ENCODE measurements around the gene SS18L1. TPM values are rescaled to one million over a fixed set of nuclear protein-coding genes. Genes with fewer than 3 reads are reported as not detected.

SS18L1 gene
- total RNA-seq, 1 experiment from 2014 or later: 29.0 TPM

DNA sequence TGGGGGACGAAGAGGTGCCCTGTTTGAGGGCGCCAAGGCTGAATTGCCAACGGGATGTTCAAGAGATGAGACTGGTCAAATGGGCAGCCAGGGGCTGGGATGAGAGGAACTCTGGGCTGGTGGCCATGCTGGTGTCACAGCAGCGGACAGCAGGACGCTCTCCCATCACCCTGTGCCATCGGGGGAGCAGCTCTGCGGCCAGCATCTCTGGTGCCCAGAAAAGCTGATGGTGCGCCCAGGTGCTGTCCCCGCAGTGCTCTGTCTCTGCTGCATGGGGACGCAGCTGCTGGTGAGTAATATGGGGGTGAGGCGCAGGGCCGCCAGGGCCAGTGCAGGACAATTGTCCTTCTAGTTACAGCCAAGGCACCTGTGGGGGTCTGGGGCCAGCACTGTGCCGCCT, 81.5 kb downstream of the SS18L1 start:
- intact Hi-C loops (cut with micrococcal nuclease; ENCODE audit: unreplicated experiment): no loop called here
- ChIA-PET CTCF (no interaction called here), POLR2A (ENCODE audit: unreplicated experiment) (no interaction called here)
- no peak overlapping the region for H2AFZ ChIP-seq
- H3K27me3 ChIP-seq (ENCODE audit: insufficient read depth, low read depth): peaks cover 71% of the 10 kb centered on the region
- TF ChIP-seq, protein P1, sequence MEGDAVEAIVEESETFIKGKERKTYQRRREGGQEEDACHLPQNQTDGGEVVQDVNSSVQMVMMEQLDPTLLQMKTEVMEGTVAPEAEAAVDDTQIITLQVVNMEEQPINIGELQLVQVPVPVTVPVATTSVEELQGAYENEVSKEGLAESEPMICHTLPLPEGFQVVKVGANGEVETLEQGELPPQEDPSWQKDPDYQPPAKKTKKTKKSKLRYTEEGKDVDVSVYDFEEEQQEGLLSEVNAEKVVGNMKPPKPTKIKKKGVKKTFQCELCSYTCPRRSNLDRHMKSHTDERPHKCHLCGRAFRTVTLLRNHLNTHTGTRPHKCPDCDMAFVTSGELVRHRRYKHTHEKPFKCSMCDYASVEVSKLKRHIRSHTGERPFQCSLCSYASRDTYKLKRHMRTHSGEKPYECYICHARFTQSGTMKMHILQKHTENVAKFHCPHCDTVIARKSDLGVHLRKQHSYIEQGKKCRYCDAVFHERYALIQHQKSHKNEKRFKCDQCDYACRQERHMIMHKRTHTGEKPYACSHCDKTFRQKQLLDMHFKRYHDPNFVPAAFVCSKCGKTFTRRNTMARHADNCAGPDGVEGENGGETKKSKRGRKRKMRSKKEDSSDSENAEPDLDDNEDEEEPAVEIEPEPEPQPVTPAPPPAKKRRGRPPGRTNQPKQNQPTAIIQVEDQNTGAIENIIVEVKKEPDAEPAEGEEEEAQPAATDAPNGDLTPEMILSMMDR (conservative IDR thresholded peaks at IDR 0.05): no peak
- TF ChIP-seq EZH2 (IDR thresholded peaks at IDR 0.05; ENCODE audit: low read depth): no peak
- H3K79me2 ChIP-seq (ENCODE audit: low read depth): no peaks in the 10 kb centered on the region
- H4K20me1 ChIP-seq (ENCODE audit: insufficient read depth): 0 out of 2 replicates have a peak, but pooled peaks cover 4% of the 10 kb centered on the region
- H3K4me3 ChIP-seq: no peak overlapping the region
- H3K27ac ChIP-seq: no peak overlapping the region
- H3F3A ChIP-seq (ENCODE audit: insufficient read depth, low read depth): peaks cover 16% of the 10 kb centered on the region; the same call in 1 of the 2 replicates
- no TSS peak for BruUV-seq (replicated peaks)
- H3K9me3 ChIP-seq (ENCODE audit: insufficient read depth, low read depth): no peaks in the 10 kb centered on the region
- no peak for DNase-seq
- H3K4me1 ChIP-seq (replicated peaks; ENCODE audit: insufficient read depth): no peaks in the 10 kb centered on the region
- H3K36me3 ChIP-seq (ENCODE audit: low read depth): no peaks in the 10 kb centered on the region
- no peaks in the 10 kb centered on the region for H3K9me2 ChIP-seq (ENCODE audit: insufficient read depth)
- H3K4me2 ChIP-seq: no peak overlapping the region

DNA sequence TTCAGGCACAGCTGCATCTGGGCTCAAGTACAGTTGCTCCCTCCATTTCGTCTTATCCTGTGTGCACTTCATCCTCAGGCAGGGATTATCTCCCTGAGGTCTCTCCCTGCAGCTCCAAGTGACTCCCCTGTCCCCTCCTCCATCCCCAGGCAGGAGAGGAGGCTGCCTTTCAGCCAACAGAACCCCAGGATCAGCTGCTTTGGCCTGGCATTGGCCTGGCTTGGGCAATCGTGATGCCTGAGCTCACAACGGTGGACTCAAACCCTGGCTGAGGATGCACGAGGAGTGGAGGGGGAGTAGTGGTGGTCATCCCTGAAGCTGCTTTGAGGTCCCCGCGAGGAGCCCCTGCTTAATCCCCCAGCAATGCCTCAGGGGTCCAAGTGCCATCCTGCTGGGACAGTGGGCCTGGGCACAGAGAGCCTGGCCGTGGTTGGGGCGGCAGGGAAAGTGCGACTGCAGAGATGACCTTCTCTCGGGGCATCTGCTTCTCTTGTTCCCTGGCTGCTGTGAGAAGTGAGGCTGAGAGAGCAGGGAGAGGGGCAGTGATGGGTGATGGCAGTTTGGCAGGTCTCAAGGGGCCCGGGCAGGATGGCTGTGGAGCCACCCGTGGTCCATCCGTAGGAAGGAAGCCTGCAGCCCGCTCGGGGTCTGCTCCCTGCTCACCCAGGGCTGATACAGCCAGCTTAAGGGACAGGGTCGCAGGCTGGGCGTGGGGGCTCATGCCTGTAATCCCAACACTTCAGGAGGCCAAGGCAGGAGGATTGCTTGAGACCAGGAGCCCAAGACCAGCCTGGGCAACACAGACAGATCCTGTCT, 82.5 kb downstream of the SS18L1 start:
- Histone ChIP-seq H3K4me2 (no peak overlapping the region), H3K9me2 (ENCODE audit: insufficient read depth) (no peaks in the 10 kb centered on the region), H3K36me3 (ENCODE audit: low read depth) (no peaks in the 10 kb centered on the region), H3K79me2 (ENCODE audit: low read depth) (no peaks in the 10 kb centered on the region), H4K20me1 (ENCODE audit: insufficient read depth) (0 out of 2 replicates have a peak, but pooled peaks cover 4% of the 10 kb centered on the region), H3K27me3 (ENCODE audit: insufficient read depth, low read depth) (peaks cover 63% of the 10 kb centered on the region), H3K9me3 (ENCODE audit: insufficient read depth, low read depth) (no peaks in the 10 kb centered on the region), H3K4me3 (no peak overlapping the region), H3K27ac (no peak overlapping the region), H3K4me1 (replicated peaks; ENCODE audit: insufficient read depth) (no peaks in the 10 kb centered on the region), H2AFZ (no peak overlapping the region), H3F3A (ENCODE audit: insufficient read depth, low read depth) (peaks cover 19% of the 10 kb centered on the region; the same call in 1 of the 2 replicates)
- DNase-seq: no peak
- no peak for TF ChIP-seq EZH2 (IDR thresholded peaks at IDR 0.05; ENCODE audit: low read depth)
- TF ChIP-seq, protein P1 (conservative IDR thresholded peaks at IDR 0.05): no peak
- POLR2A ChIA-PET (ENCODE audit: unreplicated experiment): no interaction called here
- CTCF ChIA-PET: interaction anchor here (0.6 kb wide), 2 partner anchors 32 to 38 kb away, joined by 4 read pairs; no protein-coding TSS in a partner anchor
- intact Hi-C loops (cut with micrococcal nuclease; ENCODE audit: unreplicated experiment): no loop called here
- BruUV-seq (replicated peaks): no TSS peak

DNA sequence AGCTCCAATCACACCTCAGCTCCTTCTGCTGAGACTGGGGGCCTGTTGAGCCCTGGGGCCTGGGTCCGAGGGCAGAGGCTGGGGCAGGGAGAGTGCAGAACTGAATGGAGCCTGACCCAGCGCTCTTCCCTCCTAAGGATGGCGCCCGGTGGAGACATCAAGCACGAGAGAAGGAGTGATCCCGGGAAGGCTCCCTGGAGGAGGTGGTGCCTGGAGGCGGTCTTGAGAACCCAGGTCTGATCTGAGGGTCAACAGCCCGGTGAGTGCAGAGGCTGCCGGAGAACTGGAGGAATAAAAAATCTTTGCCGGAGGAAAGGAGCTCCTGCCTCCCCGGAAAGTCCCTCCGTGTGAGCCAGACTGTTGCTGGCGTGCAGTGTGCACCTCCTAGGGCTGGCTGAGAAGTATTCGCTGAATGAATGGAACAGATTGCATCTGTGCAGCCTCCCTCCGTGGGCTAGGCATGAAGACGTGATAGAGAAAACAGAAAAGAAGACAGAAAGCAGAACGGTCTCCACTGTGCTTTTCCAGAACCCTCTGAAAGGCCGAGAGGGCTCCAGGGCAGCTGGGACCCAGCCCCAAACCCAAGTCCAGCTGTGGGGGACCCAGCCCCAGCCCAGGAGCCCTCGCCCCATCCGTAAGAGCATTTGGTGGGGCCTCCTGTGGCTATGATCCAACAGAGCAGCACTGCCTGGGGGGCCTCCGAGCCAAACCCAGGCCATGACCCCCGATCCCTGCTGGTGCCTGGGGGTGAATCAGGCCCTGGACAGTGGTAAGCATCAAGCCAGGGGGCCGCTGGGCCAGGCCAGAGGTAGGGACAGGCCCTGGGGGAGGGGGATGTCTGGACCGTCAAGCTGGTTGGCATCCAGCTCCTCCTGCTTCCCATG, 83.4 kb downstream of the SS18L1 start:
- no TSS peak for BruUV-seq (replicated peaks)
- Histone ChIP-seq H3K4me1 (replicated peaks; ENCODE audit: insufficient read depth) (peaks cover 4% of the 10 kb centered on the region), H3K27ac (no peak overlapping the region), H3F3A (ENCODE audit: insufficient read depth, low read depth) (peaks cover 14% of the 10 kb centered on the region; the same call in 1 of the 2 replicates), H3K4me3 (no peak overlapping the region), H3K79me2 (ENCODE audit: low read depth) (no peaks in the 10 kb centered on the region), H3K27me3 (ENCODE audit: insufficient read depth, low read depth) (peaks cover 54% of the 10 kb centered on the region), H2AFZ (no peak overlapping the region), H4K20me1 (ENCODE audit: insufficient read depth) (no peaks in the 10 kb centered on the region), H3K4me2 (no peak overlapping the region), H3K9me3 (ENCODE audit: insufficient read depth, low read depth) (no peaks in the 10 kb centered on the region), H3K9me2 (ENCODE audit: insufficient read depth) (no peaks in the 10 kb centered on the region), H3K36me3 (ENCODE audit: low read depth) (no peaks in the 10 kb centered on the region)
- intact Hi-C loops (cut with micrococcal nuclease; ENCODE audit: unreplicated experiment): no loop called here
- ChIA-PET POLR2A (ENCODE audit: unreplicated experiment) (no interaction called here), CTCF (interaction anchor here (0.6 kb wide), 2 partner anchors 31 to 39 kb away, joined by 4 read pairs; no protein-coding TSS in a partner anchor)
- no peak for TF ChIP-seq EZH2 (IDR thresholded peaks at IDR 0.05; ENCODE audit: low read depth)
- TF ChIP-seq, protein P1 (conservative IDR thresholded peaks at IDR 0.05): no peak
- no peak for DNase-seq
